ENCODE data around the gene BTC. TPM values are rescaled to one million over a fixed set of nuclear protein-coding genes. Genes with fewer than 3 reads are reported as not detected.

Gene BTC
- total and polyA plus RNA-seq, 2 donors (not counting 1 experiment from before 2014, with no cell fraction given) = not detected

GRCh38 chr4:74777531-74777930 lies 16.8 kb downstream of the BTC start:
- Histone ChIP-seq H3K27me3 (replicated peaks in 1 of 4; ENCODE audit: control extremely low read depth in 1 of 4, control insufficient read depth in 3 of 4, insufficient read depth in 4 of 4, low read length in 3 of 4) (no peaks in the 10 kb centered on the region), H3K79me2 (ENCODE audit: control insufficient read depth, insufficient read depth, low read length) (no peaks in the 10 kb centered on the region), H3K36me3 (replicated peaks in 1 of 2; ENCODE audit: control extremely low read depth in 1 of 2, control insufficient read depth in 1 of 2, extremely low read depth in 1 of 2, insufficient read depth in 2 of 2, low read length in 1 of 2) (no peaks in the 10 kb centered on the region), H3K4me3 (ENCODE audit: control extremely low read depth in 1 of 5, extremely low read depth in 1 of 5, insufficient read depth in 1 of 5, low read depth in 2 of 5, low read length in 4 of 5) (no peak overlapping the region), H3K4me1 (ENCODE audit: control insufficient read depth in 2 of 2, insufficient read depth in 2 of 2, low read length in 2 of 2) (no peaks in the 10 kb centered on the region), H3K9me3 (ENCODE audit: control extremely low read depth in 1 of 3, control insufficient read depth in 2 of 3, insufficient read depth in 1 of 3, low read length in 2 of 3) (no peaks in the 10 kb centered on the region), H3K4me2 (replicated peaks; ENCODE audit: low read depth, low read length, poor library complexity, severe bottlenecking) (no peak overlapping the region), H2AFZ (ENCODE audit: insufficient read depth, low read depth, low read length, poor library complexity, severe bottlenecking) (no peak overlapping the region), H3K9ac (ENCODE audit: low read length) (no peak overlapping the region), H3K27ac (ENCODE audit: low read length in 2 of 2) (no peak overlapping the region), H4K20me1 (ENCODE audit: control insufficient read depth, insufficient read depth, low read length, poor library complexity, severe bottlenecking) (no peaks in the 10 kb centered on the region)
- no peak for DNase-seq
- Mint-ChIP-seq H3K9me3 (ENCODE audit: insufficient read depth) (no peaks in the 10 kb centered on the region), H3K4me1 (no peaks in the 10 kb centered on the region), H3K4me3 (no peak overlapping the region), H3K27ac (no peak overlapping the region), H3K27me3 (peaks cover 11% of the 10 kb centered on the region)
- ATAC-seq (ENCODE audit: low read depth) = no peak
- POLR2A ChIA-PET = no interaction called here
- intact Hi-C loops (cut with micrococcal nuclease) = no loop called here
- CTCF ChIA-PET = no interaction called here
- no peak for TF ChIP-seq EZH2 (IDR thresholded peaks at IDR 0.05; ENCODE audit: borderline replicate concordance, insufficient read depth, low read depth, low read length, poor library complexity, severe bottlenecking)
- no peak for TF ChIP-seq CTCF (IDR thresholded peaks at IDR 0.05)

- Histone ChIP-seq H3K9ac (ENCODE audit: low read length) (no peak overlapping the region), H3K79me2 (ENCODE audit: control insufficient read depth, insufficient read depth, low read length) (no peaks in the 10 kb centered on the region), H2AFZ (ENCODE audit: insufficient read depth, low read depth, low read length, poor library complexity, severe bottlenecking) (no peak overlapping the region), H3K4me1 (ENCODE audit: control insufficient read depth in 2 of 2, insufficient read depth in 2 of 2, low read length in 2 of 2) (no peaks in the 10 kb centered on the region), H3K4me2 (replicated peaks; ENCODE audit: low read depth, low read length, poor library complexity, severe bottlenecking) (no peak overlapping the region), H3K36me3 (replicated peaks in 1 of 2; ENCODE audit: control extremely low read depth in 1 of 2, control insufficient read depth in 1 of 2, extremely low read depth in 1 of 2, insufficient read depth in 2 of 2, low read length in 1 of 2) (no peaks in the 10 kb centered on the region), H4K20me1 (ENCODE audit: control insufficient read depth, insufficient read depth, low read length, poor library complexity, severe bottlenecking) (no peaks in the 10 kb centered on the region), H3K27me3 (replicated peaks in 1 of 4; ENCODE audit: control extremely low read depth in 1 of 4, control insufficient read depth in 3 of 4, insufficient read depth in 4 of 4, low read length in 3 of 4) (no peaks in the 10 kb centered on the region), H3K9me3 (ENCODE audit: control extremely low read depth in 1 of 3, control insufficient read depth in 2 of 3, insufficient read depth in 1 of 3, low read length in 2 of 3) (no peaks in the 10 kb centered on the region), H3K27ac (ENCODE audit: low read length in 2 of 2) (no peak overlapping the region), H3K4me3 (ENCODE audit: control extremely low read depth in 1 of 5, extremely low read depth in 1 of 5, insufficient read depth in 1 of 5, low read depth in 2 of 5, low read length in 4 of 5) (no peak overlapping the region)
- ATAC-seq (ENCODE audit: low read depth) = no peak
- H3K27ac Mint-ChIP-seq = no peak overlapping the region
- no peaks in the 10 kb centered on the region for H3K9me3 Mint-ChIP-seq (ENCODE audit: insufficient read depth)
- TF ChIP-seq EZH2 (IDR thresholded peaks at IDR 0.05; ENCODE audit: borderline replicate concordance, insufficient read depth, low read depth, low read length, poor library complexity, severe bottlenecking) (no peak), CTCF (IDR thresholded peaks at IDR 0.05) (no peak)
- POLR2A ChIA-PET = no interaction called here
- H3K27me3 Mint-ChIP-seq = peaks cover 6% of the 10 kb centered on the region
- CTCF ChIA-PET = no interaction called here
- DNase-seq = no peak
- intact Hi-C loops (cut with micrococcal nuclease) = no loop called here
- no peaks in the 10 kb centered on the region for H3K4me1 Mint-ChIP-seq
- no peak overlapping the region for H3K4me3 Mint-ChIP-seq
- 100% methylated on average over 2 of the region's 3 CpGs for WGBS (ENCODE audit: insufficient coverage)
Measured at GRCh38 chr4:74772783-74773182, 21.5 kb downstream of the BTC start.
